ENCODE data around the gene SERPINA12. TPM values are rescaled to one million over a fixed set of nuclear protein-coding genes. Genes with fewer than 3 reads are reported as not detected.

SERPINA12 gene
- total and polyA plus RNA-seq, 10 of the 15 experiments (the other 5 are each of a cell fraction or from before 2014, with no cell fraction given): not detected

DNA sequence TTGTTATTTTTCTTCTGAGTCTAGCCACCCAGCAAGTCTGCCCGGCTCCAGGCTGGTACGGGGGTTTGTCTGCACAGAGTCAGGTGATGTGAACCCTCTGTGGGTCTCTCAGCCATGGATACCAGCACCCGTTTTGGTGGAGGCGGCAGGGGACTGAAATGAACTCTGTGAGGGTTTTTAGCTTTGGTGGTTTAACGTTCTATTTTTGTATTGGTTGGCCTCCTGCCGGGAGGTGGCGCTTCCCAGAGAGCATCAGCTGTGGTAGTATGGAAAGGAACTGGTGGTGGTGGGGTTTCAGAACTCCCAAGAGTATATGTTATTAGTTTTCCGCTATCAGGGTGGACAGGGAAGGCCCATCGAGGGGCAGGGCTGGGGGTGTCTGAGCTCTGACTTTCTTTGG is 46.7 kb upstream of the SERPINA12 start:
- Histone ChIP-seq H3K4me1 (ENCODE audit: control insufficient read depth, insufficient read depth, low read length) (no peaks in the 10 kb centered on the region), H3K4me2 (ENCODE audit: control insufficient read depth, insufficient read depth) (no peak overlapping the region), H3K9ac (ENCODE audit: control insufficient read depth, insufficient read depth, low read length) (no peak overlapping the region), H2AFZ (ENCODE audit: control insufficient read depth, low read depth, low read length) (no peak overlapping the region), H3K4me3 (no peak overlapping the region), H3K27me3 (replicated peaks in 1 of 2; ENCODE audit: control insufficient read depth in 2 of 2, insufficient read depth in 2 of 2, low read length in 1 of 2) (no peaks in the 10 kb centered on the region), H3K9me3 (replicated peaks; ENCODE audit: control insufficient read depth, insufficient read depth, low read length) (no peaks in the 10 kb centered on the region; the same call in 2 of the 3 replicates), H3K27ac (ENCODE audit: control insufficient read depth, insufficient read depth) (no peak overlapping the region), H3K36me3 (ENCODE audit: control insufficient read depth in 2 of 2, insufficient read depth in 2 of 2, low read length in 1 of 2) (no peaks in the 10 kb centered on the region), H4K20me1 (ENCODE audit: control insufficient read depth, insufficient read depth) (no peaks in the 10 kb centered on the region), H3K79me2 (ENCODE audit: control insufficient read depth, insufficient read depth, low read length) (no peaks in the 10 kb centered on the region)
- ChIA-PET SMC1A (ENCODE audit: uncharacterized antibody, unreplicated experiment) (no interaction called here), CTCF (no interaction called here), RAD21 (ENCODE audit: unreplicated experiment) (no interaction called here), POLR2A (no interaction called here)
- TF ChIP-seq, protein P1, sequence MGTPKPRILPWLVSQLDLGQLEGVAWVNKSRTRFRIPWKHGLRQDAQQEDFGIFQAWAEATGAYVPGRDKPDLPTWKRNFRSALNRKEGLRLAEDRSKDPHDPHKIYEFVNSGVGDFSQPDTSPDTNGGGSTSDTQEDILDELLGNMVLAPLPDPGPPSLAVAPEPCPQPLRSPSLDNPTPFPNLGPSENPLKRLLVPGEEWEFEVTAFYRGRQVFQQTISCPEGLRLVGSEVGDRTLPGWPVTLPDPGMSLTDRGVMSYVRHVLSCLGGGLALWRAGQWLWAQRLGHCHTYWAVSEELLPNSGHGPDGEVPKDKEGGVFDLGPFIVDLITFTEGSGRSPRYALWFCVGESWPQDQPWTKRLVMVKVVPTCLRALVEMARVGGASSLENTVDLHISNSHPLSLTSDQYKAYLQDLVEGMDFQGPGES (IDR thresholded peaks at IDR 0.05): no peak
- TF ChIP-seq NFXL1 (IDR thresholded peaks at IDR 0.05; ENCODE audit: borderline replicate concordance): no peak
- TF ChIP-seq BCL11A (IDR thresholded peaks at IDR 0.05; ENCODE audit: low read depth, low read length): no peak
- TF ChIP-seq, protein P2, sequence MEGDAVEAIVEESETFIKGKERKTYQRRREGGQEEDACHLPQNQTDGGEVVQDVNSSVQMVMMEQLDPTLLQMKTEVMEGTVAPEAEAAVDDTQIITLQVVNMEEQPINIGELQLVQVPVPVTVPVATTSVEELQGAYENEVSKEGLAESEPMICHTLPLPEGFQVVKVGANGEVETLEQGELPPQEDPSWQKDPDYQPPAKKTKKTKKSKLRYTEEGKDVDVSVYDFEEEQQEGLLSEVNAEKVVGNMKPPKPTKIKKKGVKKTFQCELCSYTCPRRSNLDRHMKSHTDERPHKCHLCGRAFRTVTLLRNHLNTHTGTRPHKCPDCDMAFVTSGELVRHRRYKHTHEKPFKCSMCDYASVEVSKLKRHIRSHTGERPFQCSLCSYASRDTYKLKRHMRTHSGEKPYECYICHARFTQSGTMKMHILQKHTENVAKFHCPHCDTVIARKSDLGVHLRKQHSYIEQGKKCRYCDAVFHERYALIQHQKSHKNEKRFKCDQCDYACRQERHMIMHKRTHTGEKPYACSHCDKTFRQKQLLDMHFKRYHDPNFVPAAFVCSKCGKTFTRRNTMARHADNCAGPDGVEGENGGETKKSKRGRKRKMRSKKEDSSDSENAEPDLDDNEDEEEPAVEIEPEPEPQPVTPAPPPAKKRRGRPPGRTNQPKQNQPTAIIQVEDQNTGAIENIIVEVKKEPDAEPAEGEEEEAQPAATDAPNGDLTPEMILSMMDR (IDR thresholded peaks at IDR 0.05 in 2 of 3, conservative IDR thresholded peaks at IDR 0.05 in 1 of 3; ENCODE audit: control insufficient read depth in 2 of 3, extremely low read depth in 1 of 3, insufficient read depth in 1 of 3, low read depth in 3 of 3, low read length in 3 of 3): no peak
- no peak for TF ChIP-seq KAT2A (conservative IDR thresholded peaks at IDR 0.05; ENCODE audit: control insufficient read depth, low read depth, low read length)
- no peak for TF ChIP-seq NFYA (IDR thresholded peaks at IDR 0.05; ENCODE audit: borderline replicate concordance, low read depth, low read length)
- no peak for TF ChIP-seq PAX8 (IDR thresholded peaks at IDR 0.05)
- TF ChIP-seq SMC3 (IDR thresholded peaks at IDR 0.05; ENCODE audit: borderline replicate concordance, low read length): no peak
- TF ChIP-seq, protein P3, sequence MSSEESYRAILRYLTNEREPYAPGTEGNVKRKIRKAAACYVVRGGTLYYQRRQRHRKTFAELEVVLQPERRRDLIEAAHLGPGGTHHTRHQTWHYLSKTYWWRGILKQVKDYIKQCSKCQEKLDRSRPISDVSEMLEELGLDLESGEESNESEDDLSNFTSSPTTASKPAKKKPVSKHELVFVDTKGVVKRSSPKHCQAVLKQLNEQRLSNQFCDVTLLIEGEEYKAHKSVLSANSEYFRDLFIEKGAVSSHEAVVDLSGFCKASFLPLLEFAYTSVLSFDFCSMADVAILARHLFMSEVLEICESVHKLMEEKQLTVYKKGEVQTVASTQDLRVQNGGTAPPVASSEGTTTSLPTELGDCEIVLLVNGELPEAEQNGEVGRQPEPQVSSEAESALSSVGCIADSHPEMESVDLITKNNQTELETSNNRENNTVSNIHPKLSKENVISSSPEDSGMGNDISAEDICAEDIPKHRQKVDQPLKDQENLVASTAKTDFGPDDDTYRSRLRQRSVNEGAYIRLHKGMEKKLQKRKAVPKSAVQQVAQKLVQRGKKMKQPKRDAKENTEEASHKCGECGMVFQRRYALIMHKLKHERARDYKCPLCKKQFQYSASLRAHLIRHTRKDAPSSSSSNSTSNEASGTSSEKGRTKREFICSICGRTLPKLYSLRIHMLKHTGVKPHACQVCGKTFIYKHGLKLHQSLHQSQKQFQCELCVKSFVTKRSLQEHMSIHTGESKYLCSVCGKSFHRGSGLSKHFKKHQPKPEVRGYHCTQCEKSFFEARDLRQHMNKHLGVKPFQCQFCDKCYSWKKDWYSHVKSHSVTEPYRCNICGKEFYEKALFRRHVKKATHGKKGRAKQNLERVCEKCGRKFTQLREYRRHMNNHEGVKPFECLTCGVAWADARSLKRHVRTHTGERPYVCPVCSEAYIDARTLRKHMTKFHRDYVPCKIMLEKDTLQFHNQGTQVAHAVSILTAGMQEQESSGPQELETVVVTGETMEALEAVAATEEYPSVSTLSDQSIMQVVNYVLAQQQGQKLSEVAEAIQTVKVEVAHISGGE (CRISPR knock-in tag; IDR thresholded peaks at IDR 0.05): no peak
- no peak for TF ChIP-seq NRF1 (conservative IDR thresholded peaks at IDR 0.05; ENCODE audit: low read depth, low read length)
- TF ChIP-seq, protein P4, sequence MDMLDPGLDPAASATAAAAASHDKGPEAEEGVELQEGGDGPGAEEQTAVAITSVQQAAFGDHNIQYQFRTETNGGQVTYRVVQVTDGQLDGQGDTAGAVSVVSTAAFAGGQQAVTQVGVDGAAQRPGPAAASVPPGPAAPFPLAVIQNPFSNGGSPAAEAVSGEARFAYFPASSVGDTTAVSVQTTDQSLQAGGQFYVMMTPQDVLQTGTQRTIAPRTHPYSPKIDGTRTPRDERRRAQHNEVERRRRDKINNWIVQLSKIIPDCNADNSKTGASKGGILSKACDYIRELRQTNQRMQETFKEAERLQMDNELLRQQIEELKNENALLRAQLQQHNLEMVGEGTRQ (IDR thresholded peaks at IDR 0.05; ENCODE audit: borderline replicate concordance, low read depth, low read length): no peak
- TF ChIP-seq CHD2 (IDR thresholded peaks at IDR 0.05; ENCODE audit: borderline replicate concordance, low read depth, low read length): no peak
- no peak for TF ChIP-seq KDM1A (IDR thresholded peaks at IDR 0.05; ENCODE audit: borderline replicate concordance)
- no peak for TF ChIP-seq CEBPB (IDR thresholded peaks at IDR 0.05; ENCODE audit: borderline replicate concordance in 1 of 2, low read depth in 2 of 2, low read length in 2 of 2)
- TF ChIP-seq RELA (IDR thresholded peaks at IDR 0.05; ENCODE audit: borderline replicate concordance, partially characterized antibody): no peak
- no peak for TF ChIP-seq HDAC6 (IDR thresholded peaks at IDR 0.05; ENCODE audit: unreplicated experiment)
- in situ Hi-C loops (cut with MboI) (no loop called here), intact Hi-C loops (cut with micrococcal nuclease; ENCODE audit: unreplicated experiment) (no loop called here)
- no peak for FAIRE-seq
- no peak for DNase-seq (ENCODE audit: low read depth, low spot score)
- BruUV-seq (replicated peaks): no TSS peak
- no peak for ATAC-seq
- 65% methylated on average over 8 of the region's 9 CpGs for WGBS (ENCODE audit: insufficient coverage, insufficient replicate concordance, low lambda C conversion rate, missing lambda C conversion rate)

All from GM12878 (cell line).